Measurements from ENCODE around the gene MEIKIN.

DNA sequence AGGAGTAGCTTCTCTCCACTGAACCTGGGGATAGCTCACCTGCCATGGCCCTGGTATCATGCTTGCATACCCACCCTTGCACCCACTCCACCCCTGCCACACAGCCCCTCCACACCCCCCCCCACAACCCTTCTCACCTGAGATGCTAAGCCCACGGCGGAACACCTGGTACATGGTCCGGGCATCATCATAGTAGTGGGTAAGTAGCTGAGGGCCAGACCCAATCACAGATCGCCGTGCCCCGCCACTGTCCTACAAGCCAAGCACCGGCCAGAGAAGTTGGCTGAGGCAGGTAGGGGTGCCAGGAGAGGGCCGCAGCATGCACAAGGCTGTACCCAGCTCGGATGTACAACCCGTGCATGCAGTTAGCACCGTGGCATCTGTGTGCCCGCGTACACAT lies 45.3 kb upstream of the MEIKIN start:
- TF ChIP-seq POLR2A (IDR thresholded peaks at IDR 0.05; ENCODE audit: low read depth, low read length), result no peak
- TF ChIP-seq FOS (IDR thresholded peaks at IDR 0.05; ENCODE audit: borderline replicate concordance, insufficient read depth, low read length), result no peak
- TF ChIP-seq, protein P1, sequence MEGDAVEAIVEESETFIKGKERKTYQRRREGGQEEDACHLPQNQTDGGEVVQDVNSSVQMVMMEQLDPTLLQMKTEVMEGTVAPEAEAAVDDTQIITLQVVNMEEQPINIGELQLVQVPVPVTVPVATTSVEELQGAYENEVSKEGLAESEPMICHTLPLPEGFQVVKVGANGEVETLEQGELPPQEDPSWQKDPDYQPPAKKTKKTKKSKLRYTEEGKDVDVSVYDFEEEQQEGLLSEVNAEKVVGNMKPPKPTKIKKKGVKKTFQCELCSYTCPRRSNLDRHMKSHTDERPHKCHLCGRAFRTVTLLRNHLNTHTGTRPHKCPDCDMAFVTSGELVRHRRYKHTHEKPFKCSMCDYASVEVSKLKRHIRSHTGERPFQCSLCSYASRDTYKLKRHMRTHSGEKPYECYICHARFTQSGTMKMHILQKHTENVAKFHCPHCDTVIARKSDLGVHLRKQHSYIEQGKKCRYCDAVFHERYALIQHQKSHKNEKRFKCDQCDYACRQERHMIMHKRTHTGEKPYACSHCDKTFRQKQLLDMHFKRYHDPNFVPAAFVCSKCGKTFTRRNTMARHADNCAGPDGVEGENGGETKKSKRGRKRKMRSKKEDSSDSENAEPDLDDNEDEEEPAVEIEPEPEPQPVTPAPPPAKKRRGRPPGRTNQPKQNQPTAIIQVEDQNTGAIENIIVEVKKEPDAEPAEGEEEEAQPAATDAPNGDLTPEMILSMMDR (IDR thresholded peaks at IDR 0.05; ENCODE audit: extremely low read depth in 1 of 2, insufficient read depth in 1 of 2, low read depth in 1 of 2, low read length in 2 of 2), result no peak
- TF ChIP-seq EZH2 (IDR thresholded peaks at IDR 0.05; ENCODE audit: borderline replicate concordance, low read depth, low read length, severe bottlenecking), result no peak
- TF ChIP-seq POLR2AphosphoS5 (IDR thresholded peaks at IDR 0.05; ENCODE audit: insufficient read depth, low read depth, low read length), result no peak
- no peak for TF ChIP-seq JUN (IDR thresholded peaks at IDR 0.05; ENCODE audit: borderline replicate concordance, insufficient read depth, insufficient read length, low read depth)
- no peak for TF ChIP-seq MAX (IDR thresholded peaks at IDR 0.05; ENCODE audit: insufficient read depth, insufficient read length)

Data from endothelial cell of umbilical vein (primary cell).